ENCODE results near the gene CCDC146. TPM values are rescaled to one million over a fixed set of nuclear protein-coding genes. Genes with fewer than 3 reads are reported as not detected.
"Not testable (repeated sequence)": the region's sequence is repeated elsewhere in the genome, so short reads cannot be mapped to it uniquely, and the experiment has no call there.

Gene CCDC146
- total RNA-seq: 10 to 100 TPM; 13.7 to 65.1 (median 15.7) TPM

GRCh38 chr7:77121860-77122681 is at the start of gene CCDC146:
Gene CCDC146, plus strand, starts transcription at chr7:77122615. Its CDS starts 45,054 bp downstream, at chr7:77167669.
- Histone ChIP-seq H3K27ac (peak within 1 kb of the TSS; percentile 70), H3K4me1 (peaks cover 17% of the 10 kb centered on the region), H3K4me3 (peak within 1 kb of the TSS; percentile 59)
- peak; percentile 99 to 100 for DNase-seq (ENCODE audit: low spot score in 2 of 2)
- peak in 1 of 3 donors; percentile 58 for TF ChIP-seq POLR2AphosphoS5 (IDR thresholded peaks at IDR 0.05)
- H3K9me3 ChIP-seq, H3K36me3 ChIP-seq, H3K27me3 ChIP-seq: not testable (repeated sequence)
- 0% methylated on average over 30 of the region's 50 CpGs for WGBS

GRCh38 chr7:77074786-77075396 is 47.5 kb upstream of the CCDC146 start:
- 82% methylated on average over 2 of the region's 6 CpGs for WGBS
- H3K36me3 ChIP-seq; H3K27ac ChIP-seq; DNase-seq (ENCODE audit: low spot score in 2 of 2); H3K9me3 ChIP-seq; H3K4me3 ChIP-seq; H3K27me3 ChIP-seq; H3K4me1 ChIP-seq: not testable (repeated sequence)

- not testable (repeated sequence) for H3K4me3 ChIP-seq; DNase-seq (ENCODE audit: low spot score in 2 of 2); H3K36me3 ChIP-seq; H3K4me1 ChIP-seq; H3K27me3 ChIP-seq; H3K27ac ChIP-seq; H3K9me3 ChIP-seq
- WGBS: 97% methylated on average over 4 of the region's 5 CpGs
Measured at GRCh38 chr7:77077060-77077459, 45.4 kb upstream of the CCDC146 start.

GRCh38 chr7:77079112-77079511 is 43.3 kb upstream of the CCDC146 start:
- DNase-seq (ENCODE audit: low spot score in 2 of 2); H3K27ac ChIP-seq; H3K9me3 ChIP-seq; H3K36me3 ChIP-seq; H3K27me3 ChIP-seq; H3K4me3 ChIP-seq; H3K4me1 ChIP-seq: not testable (repeated sequence)

GRCh38 chr7:77079624-77080023 is 42.8 kb upstream of the CCDC146 start:
- 66% methylated on average over 4 of the region's 5 CpGs for WGBS
- not testable (repeated sequence) for H3K9me3 ChIP-seq; H3K36me3 ChIP-seq; H3K4me3 ChIP-seq; H3K4me1 ChIP-seq; H3K27ac ChIP-seq; H3K27me3 ChIP-seq; DNase-seq (ENCODE audit: low spot score in 2 of 2)

- H3K27me3 ChIP-seq; H3K9me3 ChIP-seq; H3K27ac ChIP-seq; H3K4me3 ChIP-seq; H3K36me3 ChIP-seq; H3K4me1 ChIP-seq; DNase-seq (ENCODE audit: low spot score in 2 of 2): not testable (repeated sequence)
- 82% methylated on average over 2 of the region's 2 CpGs for WGBS
Measured at GRCh38 chr7:77080236-77080635, 42.2 kb upstream of the CCDC146 start.

- WGBS: 100% methylated on average over 1 of the region's 1 CpG
- not testable (repeated sequence) for H3K36me3 ChIP-seq
Measured at GRCh38 chr7:77082192-77082591, 40.2 kb upstream of the CCDC146 start.

GRCh38 chr7:77092301-77092700 is 30.1 kb upstream of the CCDC146 start:
- H3K4me1 ChIP-seq; H3K36me3 ChIP-seq; H3K9me3 ChIP-seq; H3K27ac ChIP-seq; H3K27me3 ChIP-seq; H3K4me3 ChIP-seq; DNase-seq (ENCODE audit: low spot score in 2 of 2): not testable (repeated sequence)
- WGBS: 22% methylated on average over 2 of the region's 2 CpGs

More at GRCh38 chr7:77082192-77082591, 40.2 kb upstream of the CCDC146 start:
- not testable (repeated sequence) for H3K4me3 ChIP-seq; H3K9me3 ChIP-seq; H3K27ac ChIP-seq; DNase-seq (ENCODE audit: low spot score in 2 of 2); H3K27me3 ChIP-seq; H3K4me1 ChIP-seq

GRCh38 chr7:77100501-77100900 is 21.9 kb upstream of the CCDC146 start:
- not testable (repeated sequence) for H3K36me3 ChIP-seq

GRCh38 chr7:77101187-77101586 is 21.2 kb upstream of the CCDC146 start:
- H3K27me3 ChIP-seq; H3K9me3 ChIP-seq; H3K4me1 ChIP-seq; H3K27ac ChIP-seq; H3K36me3 ChIP-seq; H3K4me3 ChIP-seq; DNase-seq (ENCODE audit: low spot score in 2 of 2): not testable (repeated sequence)
- WGBS: 75% methylated on average over 1 of the region's 1 CpG

More at GRCh38 chr7:77100501-77100900, 21.9 kb upstream of the CCDC146 start:
- WGBS: 88% methylated on average over 2 of the region's 3 CpGs
- not testable (repeated sequence) for DNase-seq (ENCODE audit: low spot score in 2 of 2); H3K27me3 ChIP-seq; H3K4me1 ChIP-seq; H3K9me3 ChIP-seq; H3K27ac ChIP-seq; H3K4me3 ChIP-seq

GRCh38 chr7:77102671-77103070 is 19.7 kb upstream of the CCDC146 start:
- H3K27ac ChIP-seq; H3K27me3 ChIP-seq; DNase-seq (ENCODE audit: low spot score in 2 of 2): not testable (repeated sequence)

GRCh38 chr7:77105904-77106303 is 16.5 kb upstream of the CCDC146 start:
- not testable (repeated sequence) for H3K9me3 ChIP-seq; H3K27me3 ChIP-seq; DNase-seq (ENCODE audit: low spot score in 2 of 2); H3K4me3 ChIP-seq; H3K36me3 ChIP-seq; H3K4me1 ChIP-seq; H3K27ac ChIP-seq
- WGBS: 95% methylated on average over 3 of the region's 3 CpGs

More at GRCh38 chr7:77102671-77103070, 19.7 kb upstream of the CCDC146 start:
- not testable (repeated sequence) for H3K4me1 ChIP-seq, H3K36me3 ChIP-seq, H3K4me3 ChIP-seq, H3K9me3 ChIP-seq

GRCh38 chr7:77107659-77108058 is 14.8 kb upstream of the CCDC146 start:
- not testable (repeated sequence) for H3K27me3 ChIP-seq; H3K4me3 ChIP-seq; H3K36me3 ChIP-seq; H3K4me1 ChIP-seq; H3K9me3 ChIP-seq; H3K27ac ChIP-seq; DNase-seq (ENCODE audit: low spot score in 2 of 2)
- WGBS: 14% methylated on average over 3 of the region's 3 CpGs

- 96% methylated on average over 1 of the region's 1 CpG for WGBS
- H3K36me3 ChIP-seq; H3K9me3 ChIP-seq; H3K27me3 ChIP-seq; H3K4me1 ChIP-seq; H3K4me3 ChIP-seq; H3K27ac ChIP-seq; DNase-seq (ENCODE audit: low spot score in 2 of 2): not testable (repeated sequence)
Measured at GRCh38 chr7:77108362-77108761, 14.1 kb upstream of the CCDC146 start.

Measured in suprapubic skin (tissue), 4 donors.